ENCODE measurements around the gene FUT1.

FUT1 gene

DNA sequence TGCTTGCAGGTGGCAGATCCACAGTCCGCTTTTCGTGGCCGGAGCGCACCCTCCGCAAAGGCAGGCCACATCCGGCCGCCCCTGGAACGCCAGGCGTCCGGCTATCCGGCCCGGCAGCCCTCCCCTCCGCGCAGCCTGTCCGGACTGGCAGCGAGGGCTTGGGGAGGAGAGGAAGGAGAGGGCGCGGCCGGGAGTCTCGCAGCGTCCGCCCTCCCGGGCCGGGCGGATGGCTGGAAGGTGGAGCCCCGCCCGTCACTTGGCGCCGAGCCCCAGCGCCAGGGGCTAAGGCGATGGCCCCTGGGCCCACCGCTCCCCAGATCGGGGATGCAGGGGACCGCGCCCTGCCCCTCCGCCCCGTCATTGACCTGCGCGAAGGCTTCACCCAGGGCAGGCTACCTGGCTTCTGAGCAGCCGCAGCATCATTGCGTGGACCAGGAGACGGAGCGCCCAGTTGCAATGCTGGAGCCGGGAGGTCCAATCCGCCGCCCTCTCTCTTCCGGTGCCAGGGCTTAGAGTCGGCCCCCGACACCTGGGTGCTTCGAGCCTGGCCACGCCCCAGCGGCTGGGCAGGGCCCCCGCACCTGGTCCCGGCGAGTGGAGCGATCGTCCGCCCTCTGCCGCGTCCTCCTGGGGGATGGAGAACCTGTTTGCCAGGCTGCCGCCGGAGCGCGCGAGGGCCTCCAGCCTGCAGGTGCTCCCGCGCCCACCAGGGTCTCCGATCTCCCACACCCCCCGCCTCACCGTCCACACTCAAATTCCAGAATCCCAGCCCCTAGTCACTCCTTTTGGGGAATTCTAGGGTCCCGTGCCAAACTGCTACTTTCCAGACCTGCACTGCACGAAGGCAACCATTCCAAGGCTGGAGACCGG is at the start of gene FUT1:
Gene FUT1, minus strand, starts transcription at position 146 of the 870 bp plus-strand sequence. CDS start 1,360 bp downstream, outside the sequence.
- TF ChIP-seq, protein P1, sequence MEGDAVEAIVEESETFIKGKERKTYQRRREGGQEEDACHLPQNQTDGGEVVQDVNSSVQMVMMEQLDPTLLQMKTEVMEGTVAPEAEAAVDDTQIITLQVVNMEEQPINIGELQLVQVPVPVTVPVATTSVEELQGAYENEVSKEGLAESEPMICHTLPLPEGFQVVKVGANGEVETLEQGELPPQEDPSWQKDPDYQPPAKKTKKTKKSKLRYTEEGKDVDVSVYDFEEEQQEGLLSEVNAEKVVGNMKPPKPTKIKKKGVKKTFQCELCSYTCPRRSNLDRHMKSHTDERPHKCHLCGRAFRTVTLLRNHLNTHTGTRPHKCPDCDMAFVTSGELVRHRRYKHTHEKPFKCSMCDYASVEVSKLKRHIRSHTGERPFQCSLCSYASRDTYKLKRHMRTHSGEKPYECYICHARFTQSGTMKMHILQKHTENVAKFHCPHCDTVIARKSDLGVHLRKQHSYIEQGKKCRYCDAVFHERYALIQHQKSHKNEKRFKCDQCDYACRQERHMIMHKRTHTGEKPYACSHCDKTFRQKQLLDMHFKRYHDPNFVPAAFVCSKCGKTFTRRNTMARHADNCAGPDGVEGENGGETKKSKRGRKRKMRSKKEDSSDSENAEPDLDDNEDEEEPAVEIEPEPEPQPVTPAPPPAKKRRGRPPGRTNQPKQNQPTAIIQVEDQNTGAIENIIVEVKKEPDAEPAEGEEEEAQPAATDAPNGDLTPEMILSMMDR (IDR thresholded peaks at IDR 0.05; ENCODE audit: low read depth, low read length, missing control alignments): no peak
- H3K4me3 ChIP-seq (replicated peaks; ENCODE audit: low read depth, low read length): peak within 1 kb of the TSS; percentile 45
- DNase-seq (ENCODE audit: extremely low read depth, low read depth): no peak

DNA sequence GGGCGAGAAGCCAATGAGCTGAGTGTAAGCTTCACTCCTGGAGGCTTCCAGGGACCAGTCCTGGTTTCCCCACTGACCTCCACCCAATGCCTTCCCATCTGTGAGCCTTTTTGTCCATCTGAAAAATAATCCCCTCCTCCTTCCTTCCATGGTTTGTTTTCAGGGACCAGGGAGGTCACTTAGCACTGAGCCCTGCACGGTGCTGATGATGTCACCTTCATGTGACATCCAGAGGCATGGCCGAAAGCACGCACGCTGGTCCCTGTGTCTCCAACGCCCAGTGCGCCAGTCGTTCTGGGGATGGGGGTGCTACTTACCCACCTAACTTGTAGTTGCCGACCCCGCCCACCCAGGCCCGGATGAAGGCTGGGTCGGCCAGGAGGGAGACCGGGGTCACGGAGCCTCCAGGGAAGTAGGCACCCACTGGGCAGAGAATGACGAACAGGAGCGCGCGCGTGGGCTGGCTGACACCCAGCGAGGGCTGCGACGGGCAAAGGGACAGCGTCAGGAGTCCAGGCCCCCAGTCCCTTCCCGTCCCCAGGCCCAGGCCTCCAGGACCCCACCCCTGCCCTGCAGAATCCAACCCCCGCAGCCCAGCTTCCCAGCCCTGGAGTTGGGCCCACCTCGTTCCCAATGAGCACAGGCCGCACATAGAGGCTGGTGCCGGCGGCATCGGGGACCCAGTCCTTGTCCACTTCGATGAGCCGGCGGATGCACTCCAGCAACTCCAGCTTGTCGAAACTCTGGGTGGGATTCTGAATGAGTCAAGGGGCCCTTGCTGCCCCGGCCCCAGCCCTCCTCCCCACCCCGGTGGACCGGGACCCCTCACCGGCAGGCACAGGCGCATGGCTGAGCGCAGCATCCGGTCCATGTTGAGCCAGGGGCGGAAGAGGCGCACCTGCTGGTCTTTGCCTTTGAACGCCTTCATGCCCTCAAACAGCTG is 47.2 kb upstream of the FUT1 start:
- H3K4me3 ChIP-seq (replicated peaks; ENCODE audit: low read depth, low read length): no peak overlapping the region
- TF ChIP-seq, protein P1 (IDR thresholded peaks at IDR 0.05; ENCODE audit: low read depth, low read length, missing control alignments): no peak
- DNase-seq (ENCODE audit: extremely low read depth, low read depth): no peak

DNA sequence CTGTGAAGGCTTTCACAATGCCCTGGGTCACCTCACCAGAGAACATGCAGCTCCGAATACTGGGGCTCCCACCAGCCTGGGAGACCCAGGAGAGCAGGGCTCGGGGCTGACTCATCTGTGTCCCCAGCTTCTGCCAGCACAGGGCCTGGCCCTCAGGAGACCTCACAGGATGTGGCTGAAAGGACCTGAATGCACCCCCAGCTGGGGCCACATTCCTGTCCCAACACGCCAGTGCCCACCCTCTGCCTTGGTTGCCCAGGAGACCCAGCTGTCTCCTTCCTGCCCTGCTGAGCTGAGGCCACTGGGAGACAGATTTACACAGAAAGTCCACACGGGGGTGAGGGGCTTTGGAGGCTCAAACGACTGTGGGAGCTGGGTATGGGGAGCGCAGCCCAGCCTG is 46.5 kb upstream of the FUT1 start:
- DNase-seq (ENCODE audit: extremely low read depth, low read depth): no peak
- H3K4me3 ChIP-seq (replicated peaks; ENCODE audit: low read depth, low read length): no peak overlapping the region
- TF ChIP-seq, protein P1 (IDR thresholded peaks at IDR 0.05; ENCODE audit: low read depth, low read length, missing control alignments): no peak

DNA sequence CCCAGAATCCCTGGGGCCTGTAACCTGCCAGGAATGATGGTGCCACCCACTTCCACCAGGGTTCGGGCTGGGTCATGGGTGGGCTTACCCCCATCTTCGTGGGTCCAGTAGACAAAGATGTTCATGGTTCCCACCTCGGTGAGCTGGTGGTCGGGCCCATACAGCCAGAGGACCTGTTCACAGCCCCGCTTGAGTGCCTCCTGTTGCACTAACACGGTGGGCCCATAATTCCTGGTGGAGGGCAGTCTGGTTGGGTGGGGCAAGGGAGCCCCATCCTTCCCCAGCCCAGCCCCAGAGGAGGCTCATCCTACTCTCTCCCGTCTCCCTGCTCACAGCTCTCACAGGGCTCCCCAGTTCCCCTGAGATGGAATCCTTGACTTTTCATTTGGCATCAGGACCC is 44.7 kb upstream of the FUT1 start:
- TF ChIP-seq, protein P1 (IDR thresholded peaks at IDR 0.05; ENCODE audit: low read depth, low read length, missing control alignments): no peak
- DNase-seq (ENCODE audit: extremely low read depth, low read depth): no peak
- H3K4me3 ChIP-seq (replicated peaks; ENCODE audit: low read depth, low read length): no peak overlapping the region

DNA sequence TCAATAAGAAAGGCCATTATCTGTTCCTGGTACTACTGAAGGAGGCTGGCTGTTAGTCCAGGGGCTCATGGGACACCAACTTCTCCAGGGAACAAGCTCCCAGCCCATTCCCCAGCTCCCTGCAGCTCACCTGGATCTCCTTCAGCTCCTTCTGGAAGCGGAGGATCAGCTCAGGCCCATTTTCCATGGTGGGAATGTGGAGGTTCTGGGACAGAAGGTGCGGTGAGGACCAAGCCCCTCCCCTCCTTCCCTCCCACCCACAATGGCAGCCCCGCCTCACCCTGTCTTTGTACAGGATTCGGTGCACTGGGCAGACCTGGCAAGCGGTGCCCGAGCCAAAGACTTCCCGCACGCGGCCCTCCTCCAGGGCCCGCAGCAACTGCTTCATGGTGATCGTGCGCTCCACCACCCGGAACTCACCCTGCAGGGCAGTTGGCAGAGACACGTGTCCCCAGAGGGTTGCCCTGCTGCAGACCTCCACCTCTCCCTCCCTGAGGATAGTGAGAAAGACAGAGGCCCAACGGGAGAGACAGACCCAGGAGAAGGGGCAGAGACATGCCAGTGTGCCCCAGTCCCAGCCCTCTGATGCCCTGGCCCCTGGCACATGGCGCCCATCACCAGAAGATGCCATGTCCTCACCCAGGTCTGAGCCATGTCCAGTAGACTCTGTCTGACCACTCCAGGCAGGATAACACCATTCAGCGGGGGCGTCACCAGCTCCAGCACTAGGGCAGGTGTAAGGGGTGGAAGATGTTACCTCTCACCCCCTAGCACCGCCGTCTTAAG is 44.0 kb upstream of the FUT1 start:
- TF ChIP-seq, protein P1 (IDR thresholded peaks at IDR 0.05; ENCODE audit: low read depth, low read length, missing control alignments): no peak
- no peak for DNase-seq (ENCODE audit: extremely low read depth, low read depth)
- no peak overlapping the region for H3K4me3 ChIP-seq (replicated peaks; ENCODE audit: low read depth, low read length)

DNA sequence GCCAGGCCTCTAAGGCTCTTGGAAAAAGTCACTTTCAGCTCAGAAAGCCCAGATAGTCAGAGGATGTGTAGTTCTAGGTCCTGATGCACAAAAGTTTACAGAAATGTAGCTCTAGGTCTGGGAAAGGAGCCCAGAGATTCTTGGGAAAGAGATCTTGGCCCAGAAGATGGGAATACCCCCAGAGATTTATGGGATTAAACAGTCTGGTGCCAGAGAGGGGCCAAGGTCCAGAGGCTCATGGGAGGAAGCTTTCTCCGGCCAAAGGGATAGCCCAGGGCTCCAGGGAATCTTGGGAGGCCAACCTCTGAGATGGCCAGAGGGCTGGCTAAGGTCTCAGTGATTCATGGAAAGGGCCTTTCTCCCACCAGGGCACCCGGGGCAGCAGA is 43.2 kb upstream of the FUT1 start:
- no peak overlapping the region for H3K4me3 ChIP-seq (replicated peaks; ENCODE audit: low read depth, low read length)
- TF ChIP-seq, protein P1 (IDR thresholded peaks at IDR 0.05; ENCODE audit: low read depth, low read length, missing control alignments): no peak
- DNase-seq (ENCODE audit: extremely low read depth, low read depth): no peak

All from HFF-Myc (cell line).